ENCODE data around the gene MECP2. TPM values are rescaled to one million over a fixed set of nuclear protein-coding genes. Genes with fewer than 3 reads are reported as not detected.
"Not testable (repeated sequence)": the region's sequence is repeated elsewhere in the genome, so short reads cannot be mapped to it uniquely, and the experiment has no call there.

The MECP2 gene
- total RNA-seq: 49.4 to 57.8 TPM (median 56.2 TPM) in 3 replicates

DNA sequence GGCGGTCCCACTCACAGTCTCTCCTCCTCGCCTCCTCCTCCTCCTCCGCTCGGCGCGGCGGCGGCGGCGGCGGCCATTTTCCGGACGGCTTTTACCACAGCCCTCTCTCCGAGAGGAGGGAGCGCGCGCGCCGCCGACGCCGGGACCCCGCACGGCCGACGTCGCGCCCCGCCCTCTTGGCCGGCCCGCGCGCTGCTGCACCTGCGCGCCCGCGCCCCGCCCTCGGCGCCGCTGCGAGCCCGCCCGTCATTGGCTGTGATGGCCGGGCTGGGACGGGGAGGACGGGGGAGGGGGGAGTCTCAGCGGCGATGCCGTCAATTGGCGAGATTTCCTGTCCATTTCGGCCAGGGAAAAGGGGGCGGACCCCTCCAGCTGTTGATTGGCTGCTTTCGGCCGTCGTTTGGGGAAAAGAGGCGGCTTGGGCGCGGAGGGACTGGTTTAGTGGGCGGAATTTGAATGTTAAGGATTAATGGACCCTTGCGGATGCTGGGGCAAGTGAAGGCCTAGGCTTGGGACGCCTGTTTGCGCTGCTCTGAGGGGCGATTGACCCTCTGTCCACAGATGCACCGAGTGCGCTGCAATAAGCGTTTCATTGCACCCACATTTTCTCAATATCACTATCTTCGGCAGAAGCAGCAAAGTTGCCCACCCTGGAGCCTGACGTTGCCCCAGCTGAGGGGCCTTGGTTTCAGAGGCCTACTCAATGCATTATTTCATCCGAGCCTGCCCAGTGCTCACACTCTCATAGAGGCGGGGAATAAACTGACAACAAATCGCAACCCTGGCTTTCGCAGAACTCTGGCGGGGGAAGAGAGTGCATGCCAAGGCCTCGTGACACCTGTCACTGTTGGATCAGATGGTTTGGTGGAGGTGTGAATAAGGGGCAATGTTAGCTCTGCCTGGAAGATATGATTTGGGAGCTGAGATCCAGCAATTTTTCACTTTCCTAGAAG lies at the start of gene MECP2:
TSS of gene MECP2 (minus strand) at position 129 of the 953 bp plus-strand sequence.
- peak within 1 kb of the TSS; percentile 76 for H3K4me3 Mint-ChIP-seq
- DNase-seq (ENCODE audit: low spot score in 2 of 2, unreplicated experiment in 2 of 2): peak; percentile 81 to 88
- H3K27me3 Mint-ChIP-seq (ENCODE audit: low read depth): peaks cover 3% of the 10 kb centered on the region
- H3K9me3 Mint-ChIP-seq: peaks cover 6% of the 10 kb centered on the region
- no peaks in the 10 kb centered on the region for H3K36me3 Mint-ChIP-seq
- H3K27ac Mint-ChIP-seq: peak within 1 kb of the TSS; percentile 89
- TF ChIP-seq, protein P1, sequence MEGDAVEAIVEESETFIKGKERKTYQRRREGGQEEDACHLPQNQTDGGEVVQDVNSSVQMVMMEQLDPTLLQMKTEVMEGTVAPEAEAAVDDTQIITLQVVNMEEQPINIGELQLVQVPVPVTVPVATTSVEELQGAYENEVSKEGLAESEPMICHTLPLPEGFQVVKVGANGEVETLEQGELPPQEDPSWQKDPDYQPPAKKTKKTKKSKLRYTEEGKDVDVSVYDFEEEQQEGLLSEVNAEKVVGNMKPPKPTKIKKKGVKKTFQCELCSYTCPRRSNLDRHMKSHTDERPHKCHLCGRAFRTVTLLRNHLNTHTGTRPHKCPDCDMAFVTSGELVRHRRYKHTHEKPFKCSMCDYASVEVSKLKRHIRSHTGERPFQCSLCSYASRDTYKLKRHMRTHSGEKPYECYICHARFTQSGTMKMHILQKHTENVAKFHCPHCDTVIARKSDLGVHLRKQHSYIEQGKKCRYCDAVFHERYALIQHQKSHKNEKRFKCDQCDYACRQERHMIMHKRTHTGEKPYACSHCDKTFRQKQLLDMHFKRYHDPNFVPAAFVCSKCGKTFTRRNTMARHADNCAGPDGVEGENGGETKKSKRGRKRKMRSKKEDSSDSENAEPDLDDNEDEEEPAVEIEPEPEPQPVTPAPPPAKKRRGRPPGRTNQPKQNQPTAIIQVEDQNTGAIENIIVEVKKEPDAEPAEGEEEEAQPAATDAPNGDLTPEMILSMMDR (IDR thresholded peaks at IDR 0.05; ENCODE audit: unreplicated experiment): no peak
- H3K4me1 Mint-ChIP-seq: peaks cover 36% of the 10 kb centered on the region

DNA sequence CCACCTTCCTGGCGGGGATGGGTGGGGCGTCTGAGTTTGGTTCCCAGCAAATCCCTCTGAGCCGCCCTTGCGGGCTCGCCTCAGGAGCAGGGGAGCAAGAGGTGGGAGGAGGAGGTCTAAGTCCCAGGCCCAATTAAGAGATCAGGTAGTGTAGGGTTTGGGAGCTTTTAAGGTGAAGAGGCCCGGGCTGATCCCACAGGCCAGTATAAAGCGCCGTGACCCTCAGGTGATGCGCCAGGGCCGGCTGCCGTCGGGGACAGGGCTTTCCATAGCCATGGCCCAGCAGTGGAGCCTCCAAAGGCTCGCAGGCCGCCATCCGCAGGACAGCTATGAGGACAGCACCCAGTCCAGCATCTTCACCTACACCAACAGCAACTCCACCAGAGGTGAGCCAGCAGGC lies 46.5 kb upstream of the MECP2 start, which contains the start of gene OPN1LW:
TSS of gene OPN1LW (plus strand) at position 234 of the 400 bp plus-strand sequence. CDS start at position 275, 41 bp downstream.
- H3K4me3 Mint-ChIP-seq; H3K27ac Mint-ChIP-seq; H3K27me3 Mint-ChIP-seq (ENCODE audit: low read depth); H3K36me3 Mint-ChIP-seq; DNase-seq (ENCODE audit: low spot score in 2 of 2, unreplicated experiment in 2 of 2); H3K4me1 Mint-ChIP-seq: not testable (repeated sequence)
- H3K9me3 Mint-ChIP-seq: peaks cover 15% of the 10 kb centered on the region

DNA sequence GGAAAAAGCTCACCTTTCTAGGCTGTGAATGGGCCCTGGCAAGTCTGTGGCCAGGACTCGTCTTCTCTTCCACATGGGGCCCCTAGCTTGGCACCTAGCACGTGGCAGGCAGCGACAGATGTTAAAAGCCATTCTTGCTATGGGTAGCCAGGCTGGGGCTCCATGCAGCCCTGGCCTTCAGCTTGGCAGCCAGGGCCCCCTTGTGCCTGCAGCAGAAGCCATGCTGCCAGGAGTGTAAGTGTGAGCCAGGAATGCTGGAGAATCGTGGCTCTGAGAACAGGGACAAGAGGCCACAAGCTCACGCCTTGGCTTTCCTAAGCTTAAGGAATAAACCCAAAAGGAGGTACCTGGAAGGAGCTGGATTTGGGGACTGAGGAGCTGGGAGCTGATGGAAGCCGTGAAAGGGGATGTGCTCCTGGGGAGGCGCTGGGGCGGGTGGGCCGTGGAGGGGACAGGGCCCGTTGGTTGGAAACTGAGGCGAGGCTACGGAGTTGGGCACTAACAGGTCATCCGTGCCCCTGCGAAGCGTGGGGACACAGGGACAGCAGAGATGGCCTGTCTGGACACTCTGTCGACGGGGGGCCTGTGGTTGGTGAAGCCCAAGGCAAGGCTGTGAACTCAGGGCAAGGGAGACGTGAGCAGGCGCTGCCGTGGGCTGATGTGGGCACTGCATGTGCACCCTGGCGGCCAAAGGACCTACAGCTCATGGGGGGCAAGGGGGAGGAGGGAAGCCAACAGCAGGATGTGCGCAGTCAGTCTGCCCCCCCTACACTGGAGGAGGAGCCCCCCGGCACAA lies 45.6 kb upstream of the MECP2 start:
- no peak for DNase-seq (ENCODE audit: low spot score in 2 of 2, unreplicated experiment in 2 of 2)
- TF ChIP-seq, protein P1 (IDR thresholded peaks at IDR 0.05; ENCODE audit: unreplicated experiment): no peak
- H3K9me3 Mint-ChIP-seq: peaks cover 15% of the 10 kb centered on the region
- H3K27me3 Mint-ChIP-seq (ENCODE audit: low read depth): peaks cover 1% of the 10 kb centered on the region
- H3K4me1 Mint-ChIP-seq: no peaks in the 10 kb centered on the region
- no peak overlapping the region for H3K27ac Mint-ChIP-seq
- H3K36me3 Mint-ChIP-seq: no peaks in the 10 kb centered on the region
- no peak overlapping the region for H3K4me3 Mint-ChIP-seq

DNA sequence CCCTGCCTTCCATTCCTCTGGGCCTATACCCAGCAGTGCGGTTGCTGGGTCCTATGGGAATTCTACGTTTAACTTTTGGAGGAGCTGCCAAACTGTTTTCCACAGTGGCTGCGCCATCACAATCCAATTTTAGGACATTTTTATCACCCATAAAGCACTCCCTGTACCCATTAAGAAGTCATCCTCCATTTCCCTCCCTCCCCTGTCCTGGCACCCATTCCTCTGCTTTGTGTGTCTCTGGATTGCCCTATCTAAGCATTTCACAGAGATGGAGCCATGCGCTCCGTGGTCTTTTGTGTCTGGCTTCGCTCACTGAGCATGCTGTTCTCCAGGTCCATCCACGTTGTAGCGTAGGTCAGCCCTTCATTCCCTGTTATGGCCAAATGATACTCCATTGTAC lies 44.9 kb upstream of the MECP2 start:
- Mint-ChIP-seq H3K9me3 (peaks cover 15% of the 10 kb centered on the region), H3K4me3 (no peak overlapping the region), H3K36me3 (no peaks in the 10 kb centered on the region), H3K4me1 (no peaks in the 10 kb centered on the region), H3K27ac (no peak overlapping the region), H3K27me3 (ENCODE audit: low read depth) (peaks cover 1% of the 10 kb centered on the region)
- no peak for DNase-seq (ENCODE audit: low spot score in 2 of 2, unreplicated experiment in 2 of 2)
- TF ChIP-seq, protein P1 (IDR thresholded peaks at IDR 0.05; ENCODE audit: unreplicated experiment): no peak

DNA sequence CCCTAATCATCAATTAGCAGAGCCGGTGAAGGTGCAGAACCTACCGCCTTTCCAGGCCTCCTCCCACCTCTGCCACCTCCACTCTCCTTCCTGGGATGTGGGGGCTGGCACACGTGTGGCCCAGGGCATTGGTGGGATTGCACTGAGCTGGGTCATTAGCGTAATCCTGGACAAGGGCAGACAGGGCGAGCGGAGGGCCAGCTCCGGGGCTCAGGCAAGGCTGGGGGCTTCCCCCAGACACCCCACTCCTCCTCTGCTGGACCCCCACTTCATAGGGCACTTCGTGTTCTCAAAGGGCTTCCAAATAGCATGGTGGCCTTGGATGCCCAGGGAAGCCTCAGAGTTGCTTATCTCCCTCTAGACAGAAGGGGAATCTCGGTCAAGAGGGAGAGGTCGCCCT lies 43.2 kb upstream of the MECP2 start:
- Mint-ChIP-seq H3K4me3 (no peak overlapping the region), H3K36me3 (no peaks in the 10 kb centered on the region), H3K27me3 (ENCODE audit: low read depth) (peaks cover 1% of the 10 kb centered on the region), H3K4me1 (peaks cover 1% of the 10 kb centered on the region), H3K9me3 (peaks cover 15% of the 10 kb centered on the region), H3K27ac (no peak overlapping the region)
- TF ChIP-seq, protein P1 (IDR thresholded peaks at IDR 0.05; ENCODE audit: unreplicated experiment): no peak
- no peak for DNase-seq (ENCODE audit: low spot score in 2 of 2, unreplicated experiment in 2 of 2)

Data from mesothelial cell of epicardium (in vitro differentiated cells).